GM18867 (cell line): ENCODE results near the gene POC1A.

Experiments used
- ATAC-seq: cut with Tn5 transposase; IDR thresholded peaks from one replicate; pipeline ENCODE4 v1.9.1; 2021; ENCODE audit warnings: mild to moderate bottlenecking, moderate library complexity; ENCODE audit not compliant: unreplicated experiment

POC1A gene

DNA sequence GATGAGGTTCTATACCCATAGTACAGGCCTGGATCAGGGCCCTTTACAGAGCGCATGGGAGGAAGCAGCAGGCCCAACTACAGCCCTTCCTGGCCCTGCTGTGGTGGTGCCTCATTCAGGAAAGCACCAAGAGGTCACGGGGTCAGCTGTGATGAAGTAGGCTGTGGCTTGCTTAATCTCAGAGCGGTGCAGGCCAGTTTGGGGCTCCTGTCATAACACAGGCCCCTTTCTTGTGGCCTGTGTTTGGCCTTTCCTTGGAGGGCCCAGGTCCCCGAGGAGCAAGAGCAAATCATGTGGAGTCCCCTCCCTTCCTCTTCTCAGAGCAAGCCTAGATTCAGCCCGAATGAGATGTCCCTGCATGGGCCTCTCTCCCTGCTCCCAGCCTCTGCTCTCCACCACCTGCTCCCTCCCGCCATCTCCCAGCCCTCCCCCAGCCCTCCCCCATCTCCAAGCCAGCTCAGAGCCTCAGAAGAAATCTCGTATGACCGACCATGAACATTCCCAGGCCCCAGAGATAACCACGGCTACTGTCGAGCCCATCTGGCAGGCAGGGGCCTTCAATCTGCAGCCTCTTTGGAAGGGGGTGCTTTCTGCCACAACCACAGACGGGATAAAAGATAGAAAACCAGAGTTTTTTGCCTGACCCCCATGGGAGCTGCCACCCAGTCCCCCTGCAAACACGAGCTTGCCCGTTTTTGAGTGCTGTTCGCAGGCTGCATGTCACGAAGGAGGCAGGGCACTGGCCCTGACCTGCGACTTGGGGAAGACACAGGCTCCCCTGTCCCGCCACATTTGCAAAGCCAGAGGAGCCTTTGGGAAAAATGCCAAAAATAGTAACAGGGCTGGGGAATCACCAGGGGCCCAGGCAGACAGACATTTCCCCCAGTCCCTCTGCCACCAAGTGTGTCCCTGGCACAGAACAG is 65.5 kb downstream of the POC1A start:
- no peak for ATAC-seq

DNA sequence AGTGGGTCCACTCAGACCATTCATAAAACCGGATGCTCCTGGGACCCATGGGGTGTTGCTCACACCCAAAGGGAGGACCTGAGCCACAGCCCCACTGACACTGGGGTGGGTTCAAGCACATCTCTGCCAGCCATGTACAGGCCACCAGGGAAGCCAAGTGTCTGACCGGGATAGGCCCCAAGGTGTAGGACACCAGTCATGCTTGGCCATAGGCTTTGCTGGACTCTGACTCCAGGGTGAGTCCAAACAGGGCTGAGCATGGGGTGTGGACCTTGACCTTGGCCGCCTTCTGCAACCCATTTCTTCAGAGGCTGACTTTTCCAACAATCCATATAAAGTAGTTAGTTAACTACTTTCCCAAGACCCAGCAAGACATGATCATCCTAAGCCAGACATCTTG is 66.5 kb downstream of the POC1A start:
- ATAC-seq, result no peak

DNA sequence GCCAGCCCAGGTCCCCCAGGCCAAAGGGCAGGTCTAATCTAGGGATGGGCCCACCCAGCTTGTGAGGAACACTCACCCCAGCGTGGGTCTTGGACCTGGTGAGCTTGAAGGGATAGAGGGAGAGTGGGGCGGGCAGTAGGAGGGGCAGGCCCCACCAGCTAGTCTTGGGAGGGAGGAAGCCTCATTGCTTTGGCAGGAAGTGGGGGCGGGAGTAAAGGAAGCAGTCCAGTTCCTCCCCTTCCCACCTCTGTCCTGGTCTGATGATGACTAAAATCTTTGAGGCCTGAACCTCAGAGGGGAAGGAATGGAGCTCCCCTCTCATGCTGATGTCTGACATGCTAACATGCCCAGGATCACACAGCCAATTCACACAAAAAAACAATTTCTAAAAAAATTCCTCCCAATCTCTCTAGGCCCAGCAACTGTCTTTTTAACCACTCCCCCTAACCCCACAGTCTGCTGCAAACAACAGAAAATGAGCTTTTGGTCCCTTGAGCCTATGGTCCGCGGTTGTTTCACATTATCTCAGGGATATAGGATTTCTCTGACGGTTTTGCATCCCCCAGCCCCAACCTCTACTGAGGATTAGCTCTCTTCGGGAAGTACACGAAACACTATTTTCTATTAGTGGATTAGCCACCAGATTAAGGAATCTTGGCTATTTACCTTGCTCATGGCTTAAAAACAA is 67.1 kb downstream of the POC1A start:
- no peak for ATAC-seq

DNA sequence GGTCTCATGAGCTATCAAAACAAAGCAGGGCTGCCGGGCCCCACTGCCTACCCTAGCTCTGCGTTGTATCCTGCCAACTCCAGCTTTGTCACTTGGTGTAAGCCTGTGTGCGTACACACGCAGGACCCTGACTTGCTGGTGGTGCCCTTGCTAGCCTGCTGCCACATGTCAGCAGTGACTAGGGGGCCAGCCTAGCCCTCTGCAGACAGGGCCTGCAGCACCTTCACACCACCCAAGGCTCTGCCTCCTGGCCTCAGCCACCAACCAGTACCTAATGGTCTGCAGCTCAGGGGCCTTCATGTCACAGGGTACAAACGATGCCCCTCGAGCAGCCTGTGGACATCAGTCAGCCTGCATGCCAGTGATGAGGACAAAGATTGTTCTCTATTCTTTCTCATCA is 67.8 kb downstream of the POC1A start:
- ATAC-seq, result no peak

DNA sequence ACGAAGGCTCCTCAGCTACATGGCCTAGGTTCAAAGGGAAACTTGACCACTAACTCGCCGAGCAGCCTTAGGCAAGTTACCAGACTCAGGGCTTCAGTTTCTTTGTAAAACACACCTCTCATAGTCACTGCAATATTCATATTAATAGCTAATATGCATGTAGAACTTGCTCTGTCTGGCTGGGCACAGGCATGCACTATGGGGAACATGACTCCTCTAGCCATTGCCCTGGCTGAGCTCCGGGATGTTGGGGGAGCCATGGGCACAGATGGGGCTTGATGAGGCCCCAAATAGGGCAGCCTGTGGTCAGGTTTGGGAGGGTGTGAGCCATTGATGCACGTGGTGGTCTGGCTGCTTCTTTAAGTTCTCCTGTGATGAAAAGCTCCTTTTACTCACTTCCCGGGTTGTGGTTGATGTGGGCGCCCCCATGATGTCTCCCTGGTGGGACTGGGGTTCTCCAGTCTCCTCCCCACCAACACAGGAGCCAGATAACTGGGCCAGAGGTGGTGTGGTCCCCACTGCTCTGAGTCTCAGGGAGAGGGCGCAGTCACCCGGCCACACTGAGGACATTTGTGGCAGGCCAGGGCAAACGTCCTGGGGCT is 68.4 kb downstream of the POC1A start:
- no peak for ATAC-seq

DNA sequence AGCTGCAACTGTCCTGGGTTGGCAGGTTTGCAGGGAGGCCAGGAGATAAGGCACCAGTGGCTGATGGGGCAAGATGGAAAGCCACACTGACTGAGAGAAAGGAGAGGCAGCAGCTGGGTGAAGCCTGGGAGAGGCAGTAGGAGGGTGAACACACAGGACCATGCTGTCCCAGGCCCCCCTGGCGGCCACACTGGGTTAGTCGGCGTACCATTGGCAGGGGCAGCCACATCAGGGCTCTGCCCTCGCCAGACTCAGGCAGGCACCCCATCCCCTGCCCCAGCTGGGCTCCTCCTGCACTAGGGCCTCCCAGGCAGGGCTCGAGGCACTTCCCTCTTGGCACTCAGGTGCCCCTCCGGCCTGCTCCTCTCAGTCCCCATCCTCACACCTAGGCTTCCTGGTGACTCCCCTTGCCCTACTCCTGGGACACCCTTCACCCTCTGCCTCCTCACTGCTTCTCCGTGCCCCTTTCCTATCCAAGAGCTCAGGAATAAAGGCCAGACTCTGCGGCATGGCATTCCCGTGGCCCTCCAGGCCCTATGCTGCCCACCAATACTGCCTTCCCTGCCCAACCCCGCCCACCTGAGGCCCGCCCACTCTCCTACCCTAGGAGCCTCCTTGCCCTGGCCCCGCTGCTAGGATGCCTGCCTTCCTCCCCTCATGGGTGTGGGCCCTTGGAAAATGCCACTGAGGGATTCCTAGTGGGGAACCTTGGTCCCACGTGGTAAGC is 69.1 kb downstream of the POC1A start:
- ATAC-seq, result no peak

DNA sequence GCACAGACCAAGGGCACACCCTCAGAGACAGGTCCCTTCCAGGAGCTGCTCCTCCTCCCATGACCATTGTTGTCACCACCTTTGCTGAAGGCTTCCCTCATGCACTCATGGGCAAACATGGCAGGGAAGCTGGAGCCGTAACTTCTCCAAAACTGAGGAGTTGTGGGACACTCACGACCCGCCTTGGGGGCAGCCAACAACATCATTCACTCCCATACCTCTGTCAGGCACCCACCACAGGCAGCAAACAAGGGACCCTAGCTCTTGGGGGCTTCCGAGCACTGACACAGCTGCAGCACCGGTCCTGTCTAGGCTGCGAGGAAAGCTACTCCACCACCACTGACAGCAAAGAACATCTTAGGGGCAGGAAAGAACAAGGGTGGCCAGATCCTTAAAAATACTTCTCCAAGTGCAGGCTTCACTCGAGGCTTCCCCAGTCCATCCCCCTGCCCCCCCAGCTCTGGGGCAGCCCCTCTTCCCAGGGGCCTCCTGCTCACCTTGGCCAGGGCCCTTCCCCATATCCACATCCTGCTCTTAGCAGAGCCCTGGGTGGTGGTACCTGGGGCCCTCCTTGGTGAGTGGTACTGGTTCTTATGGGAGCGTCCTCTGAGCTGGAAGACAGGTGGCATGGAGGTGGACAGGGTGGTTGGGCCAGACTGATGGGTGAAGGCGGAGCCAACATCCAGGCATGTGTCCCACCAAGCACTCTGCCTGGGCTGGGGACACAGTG is 69.8 kb downstream of the POC1A start:
- ATAC-seq, result no peak

DNA sequence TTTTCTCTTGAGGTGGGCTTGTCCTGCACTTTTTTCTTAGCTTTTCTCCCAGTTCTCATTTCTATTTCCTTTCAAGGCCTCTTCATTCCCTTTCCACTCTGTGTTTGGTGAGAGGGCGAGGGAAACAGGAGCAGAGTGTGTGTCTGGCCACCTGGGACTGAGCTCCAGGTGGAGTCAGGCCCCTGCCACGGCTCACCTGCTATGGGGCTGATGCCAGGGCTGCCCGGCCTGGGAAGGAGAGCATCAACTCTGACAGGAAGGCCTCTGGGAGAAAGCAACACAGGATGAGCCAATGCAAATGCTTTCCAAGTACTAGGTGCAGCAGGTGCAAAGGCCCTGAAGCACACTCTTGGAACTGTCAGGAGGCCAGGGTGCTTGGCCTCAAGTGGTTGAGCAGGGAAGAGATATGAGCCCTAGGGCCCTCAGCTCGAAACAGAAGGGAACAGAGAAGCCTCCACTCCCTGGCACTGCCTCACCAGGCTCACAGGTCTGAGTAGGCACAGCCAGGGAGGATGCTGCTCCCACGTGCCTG is 70.6 kb downstream of the POC1A start:
- no peak for ATAC-seq

DNA sequence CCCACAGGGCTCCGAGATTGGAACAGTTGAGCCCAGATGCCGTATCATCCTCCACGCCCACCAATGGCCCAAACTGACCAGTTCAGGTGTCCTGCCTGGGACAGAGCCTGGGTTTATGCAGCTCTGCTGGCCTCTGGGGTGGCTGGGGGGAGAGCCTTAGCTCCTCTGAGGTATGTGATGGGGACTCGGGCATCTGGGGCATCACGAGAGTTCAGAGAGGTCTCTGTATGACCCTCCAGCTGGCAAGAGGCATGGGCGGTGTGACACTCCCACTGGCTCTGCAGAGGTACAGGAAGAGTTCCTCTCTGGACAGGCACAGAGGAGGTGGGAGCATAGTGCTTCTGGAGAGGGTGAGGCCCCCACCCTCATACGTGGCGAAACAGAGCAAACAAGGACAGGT is 71.3 kb downstream of the POC1A start:
- ATAC-seq, result no peak

DNA sequence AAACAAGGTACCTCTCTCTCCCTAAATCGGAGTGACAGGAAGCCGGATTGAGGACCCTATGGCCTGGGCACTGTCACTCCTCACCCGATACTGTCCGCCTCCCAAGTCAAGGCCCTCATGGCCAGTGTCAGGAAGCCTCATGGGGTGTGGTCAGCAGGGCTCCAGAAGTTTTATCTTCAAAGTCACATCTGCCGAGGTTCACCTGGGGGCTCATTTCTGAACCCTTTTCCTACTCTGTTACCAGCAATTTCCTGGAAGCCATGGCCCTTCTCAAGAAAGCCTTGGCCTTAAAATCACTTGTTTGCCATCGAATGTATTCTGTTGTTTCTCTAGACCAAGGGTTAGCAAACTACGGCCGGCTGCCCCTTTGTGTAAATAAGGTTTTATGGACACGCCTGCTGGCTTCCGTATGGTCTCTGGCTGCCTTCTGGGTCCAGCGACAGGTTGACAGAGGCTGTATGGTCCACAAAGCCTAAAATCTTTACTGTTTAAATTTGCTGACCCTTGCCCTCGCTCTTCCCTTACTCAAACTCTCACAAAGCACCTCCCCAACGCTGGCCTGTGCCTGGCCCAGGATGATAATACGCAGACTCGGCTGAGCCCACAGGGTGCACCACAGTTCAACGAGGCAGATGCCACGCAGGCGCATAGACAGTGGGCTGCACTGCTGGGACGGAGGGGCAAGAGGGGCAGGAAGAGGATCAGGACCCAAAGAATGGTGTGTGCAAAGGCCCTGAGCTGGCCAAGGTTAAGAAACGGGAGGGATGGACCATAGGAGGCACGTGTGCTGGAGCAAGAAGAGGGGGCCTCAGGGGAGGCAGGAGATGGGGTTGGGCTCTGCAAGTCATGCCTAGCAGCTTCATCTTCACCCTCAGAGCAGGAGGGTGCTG is 73.1 kb downstream of the POC1A start:
- ATAC-seq, result no peak

DNA sequence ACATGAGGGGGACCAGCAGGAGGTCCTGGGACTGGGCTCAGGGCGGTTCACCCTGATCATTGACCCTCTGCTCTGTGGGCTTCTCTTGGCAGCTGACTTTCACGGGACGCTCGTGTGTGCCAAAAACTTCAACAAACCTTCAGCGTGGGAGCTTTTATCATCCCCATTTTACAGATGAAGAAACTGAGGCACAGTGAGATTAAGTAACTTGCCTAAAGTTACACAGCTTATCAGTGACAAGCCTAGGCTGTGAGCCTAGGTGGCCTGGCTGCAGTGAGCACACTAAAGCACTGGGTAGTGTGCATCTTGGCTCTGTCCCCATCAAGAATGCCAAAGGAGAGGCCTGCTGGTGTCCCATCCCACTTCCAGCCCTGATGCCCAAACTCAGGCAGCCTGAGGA is 74.3 kb downstream of the POC1A start:
- ATAC-seq, result no peak

DNA sequence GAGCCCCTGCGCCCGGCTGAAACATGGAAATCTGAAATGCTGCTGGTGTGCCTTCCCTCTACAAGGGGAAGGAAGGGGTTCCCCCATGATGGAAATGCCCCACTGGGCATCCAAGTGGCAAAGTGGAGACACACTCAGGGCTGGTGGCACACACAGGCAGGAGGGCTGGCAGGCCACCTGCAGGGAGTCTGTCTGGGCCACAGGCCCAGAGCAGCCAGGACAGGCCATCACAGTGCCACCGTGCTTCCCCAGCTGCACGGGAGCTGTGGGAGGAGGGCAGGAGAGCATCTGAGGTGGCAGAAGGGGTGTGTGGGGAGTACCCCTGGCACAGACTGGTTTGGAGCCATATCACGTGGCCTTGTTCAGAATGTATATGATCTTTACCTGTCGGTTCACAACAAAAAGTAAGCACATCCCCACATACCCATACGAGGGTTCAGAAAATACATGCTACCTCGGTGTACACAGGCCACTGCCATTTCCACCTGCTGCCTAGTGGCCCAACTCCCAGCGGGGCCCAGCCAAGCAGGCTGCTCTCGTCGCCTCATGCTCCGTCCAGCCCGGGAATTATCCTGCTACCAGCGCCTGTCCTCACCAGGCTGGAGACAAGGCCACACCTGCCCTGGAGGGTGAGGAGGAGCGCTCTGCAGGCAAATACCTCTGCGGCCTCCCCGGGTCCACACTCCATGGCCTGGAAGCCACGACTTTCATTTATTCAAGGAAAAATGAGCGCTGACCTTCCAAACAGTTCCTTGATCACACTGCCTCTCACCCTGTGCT is 75.3 kb downstream of the POC1A start:
- ATAC-seq, result no peak

DNA sequence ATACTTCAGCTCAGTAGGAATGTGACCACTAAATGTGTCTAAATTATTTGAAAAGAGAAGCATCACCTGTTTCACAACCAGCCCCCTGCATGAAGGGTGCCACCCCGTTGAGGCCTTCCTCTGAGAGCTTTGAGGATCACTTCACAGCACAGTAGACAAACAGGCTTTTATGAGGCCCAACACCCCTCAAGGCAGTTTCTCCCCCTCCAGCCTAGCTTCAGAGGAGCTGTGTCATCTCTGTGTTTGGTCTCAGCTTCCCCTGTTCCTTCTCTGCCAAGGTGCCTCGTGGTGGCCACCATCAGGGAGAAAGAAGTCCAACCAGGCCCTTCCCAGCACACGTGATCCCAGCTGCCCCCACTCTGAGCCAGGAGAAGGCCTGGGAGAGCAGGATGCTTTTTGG is 76.3 kb downstream of the POC1A start:
- no peak for ATAC-seq

DNA sequence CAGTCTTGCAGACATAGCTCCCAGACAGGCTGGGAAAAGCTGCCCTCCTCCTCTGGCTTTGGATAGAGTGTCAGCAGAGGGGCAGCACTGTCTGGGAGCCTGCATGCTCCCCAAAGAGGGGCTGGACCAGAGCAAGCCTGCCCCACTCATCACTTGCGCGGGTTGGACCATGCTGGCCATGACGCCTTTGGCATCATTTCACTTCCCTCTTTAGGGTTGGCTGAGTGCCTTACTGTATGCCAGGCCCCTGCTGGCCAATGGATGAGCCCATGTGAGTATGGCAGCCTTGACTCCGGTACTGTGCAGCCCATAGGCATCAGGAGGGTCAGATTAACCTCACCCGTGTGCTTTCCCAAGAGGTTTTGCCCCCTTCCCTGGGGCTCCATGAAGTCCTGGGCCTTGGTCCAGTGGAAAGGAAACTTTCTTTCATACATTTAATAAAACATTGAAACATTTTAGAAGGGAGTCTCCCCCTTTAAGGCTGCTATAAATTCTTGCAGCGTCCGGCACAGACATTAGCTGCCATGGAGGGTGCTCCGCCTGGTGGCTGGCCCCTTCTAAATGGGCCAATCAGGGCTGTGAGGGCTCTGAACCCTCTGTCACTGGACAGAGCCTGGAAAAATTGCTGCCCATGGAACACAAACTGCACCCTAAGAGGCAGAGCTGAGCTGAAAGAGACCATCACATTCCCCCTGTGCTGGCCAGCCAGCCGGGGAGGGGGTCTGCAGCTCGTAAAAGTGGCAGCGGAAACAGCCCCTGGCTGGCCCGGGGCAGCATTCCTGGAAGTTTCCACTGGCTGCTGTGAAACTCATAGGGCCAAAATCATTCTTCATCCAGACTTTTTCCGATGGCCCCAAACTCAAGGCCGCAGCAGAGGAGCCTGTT is 77.1 kb downstream of the POC1A start:
- ATAC-seq, result no peak

DNA sequence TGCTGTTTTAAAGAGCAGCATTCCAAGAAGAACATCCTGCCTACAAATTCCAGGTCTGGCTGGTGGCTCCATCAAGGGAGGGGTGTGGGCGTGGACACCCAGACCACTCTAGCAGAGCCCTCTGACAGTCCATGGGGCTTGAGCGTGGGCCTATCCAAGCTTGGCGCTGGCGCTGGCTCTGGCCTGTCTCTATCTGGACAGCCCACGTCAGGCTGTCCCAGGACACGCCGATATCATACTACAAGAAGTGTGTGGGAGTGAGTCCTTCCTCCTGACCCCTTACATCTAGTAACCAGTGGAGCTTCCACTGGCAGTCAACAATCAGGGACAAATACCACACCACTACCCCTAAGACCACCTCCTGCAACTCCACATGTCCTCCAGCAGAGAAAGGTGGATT is 80.7 kb downstream of the POC1A start:
- ATAC-seq, result no peak

DNA sequence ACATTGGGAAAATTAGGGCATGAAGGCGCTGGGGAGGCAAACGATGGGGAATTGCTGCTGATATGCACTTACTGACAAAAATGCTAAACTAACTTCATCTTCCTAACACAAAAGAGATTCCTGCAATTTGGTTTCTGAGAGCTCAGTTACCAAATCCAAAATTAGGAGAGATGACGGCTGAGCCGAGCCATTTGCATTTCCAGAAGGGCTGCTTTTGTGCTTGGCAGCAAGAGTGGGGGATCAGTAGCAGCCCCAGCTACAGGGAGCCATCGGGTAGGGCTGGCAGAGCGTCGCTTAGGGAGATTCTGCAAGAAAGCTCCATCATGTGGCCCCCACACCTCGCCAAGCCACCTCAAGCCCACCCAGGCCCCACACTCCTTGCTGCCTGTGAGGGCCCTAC is 81.8 kb downstream of the POC1A start:
- no peak for ATAC-seq

DNA sequence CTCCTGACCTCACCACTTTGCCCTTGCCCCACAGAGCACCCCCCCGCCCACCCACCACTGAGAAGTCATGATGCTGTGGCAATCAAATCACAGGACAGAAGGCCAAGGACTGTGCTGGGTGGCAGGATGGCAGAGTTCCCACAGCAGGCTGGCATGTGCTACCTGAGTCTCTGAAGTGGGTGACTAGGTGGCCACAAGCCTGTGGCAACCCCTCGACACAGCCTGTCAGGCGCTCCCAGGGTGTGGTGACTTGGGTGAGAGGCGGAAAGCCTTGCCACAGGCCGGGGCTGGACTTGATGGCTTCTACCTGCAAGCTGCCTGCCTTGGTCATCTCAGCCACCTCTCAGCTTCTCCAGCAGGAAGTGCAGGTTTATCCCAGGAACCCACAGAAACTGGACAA is 82.2 kb downstream of the POC1A start:
- ATAC-seq, result no peak
